SK-N-MC (cell line): ENCODE measurements around the gene EID2B.

Experiments used
- EZH2 ChIP-seq: fragments of 200-600 bp; sonication (generic); IDR thresholded peaks from one replicate; pipeline ENCODE4 v1.6.1; 2017; ENCODE audit warnings: antibody characterized with exemption
- FOXP2 ChIP-seq: optimal IDR thresholded peaks from 2 replicates; pipeline ENCODE3; 2011; ENCODE audit warnings: mild to moderate bottlenecking, moderate library complexity; ENCODE audit not compliant: insufficient read depth; ENCODE audit errors: extremely low read length, control extremely low read depth
- POLR2AphosphoS5 ChIP-seq: IDR thresholded peaks from 2 replicates; pipeline ENCODE4 v1.6.1; 2012; ENCODE audit warnings: mild to moderate bottlenecking, low read depth, low read length, borderline replicate concordance

DNA sequence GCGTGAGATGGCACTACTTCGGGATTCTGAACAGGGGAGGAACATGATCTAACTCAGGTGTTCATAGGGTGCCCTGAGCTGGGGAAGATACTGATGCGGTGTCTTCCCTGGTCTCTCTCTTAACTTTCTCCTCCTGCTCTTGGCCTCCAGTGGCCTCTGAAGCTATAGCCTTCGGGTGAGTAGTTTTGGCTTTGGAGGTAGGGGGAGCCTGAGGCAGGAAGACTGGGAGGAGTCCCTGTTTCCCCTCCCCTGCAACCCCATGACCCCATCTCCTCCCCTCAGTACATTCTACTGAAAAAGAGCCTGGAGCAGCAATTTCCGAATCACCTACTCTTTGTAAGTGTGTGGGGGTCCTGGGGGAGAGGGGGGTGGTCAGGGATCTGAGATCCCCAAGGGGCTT, 14.2 kb downstream of the EID2B start:
- TF ChIP-seq EZH2 (no peak), POLR2AphosphoS5 (no peak), FOXP2 (no peak)
